GM21381 (cell line): Measurements from ENCODE around the gene ARL8B.

Experiments
- ATAC-seq: cut with Tn5 transposase; IDR thresholded peaks from one replicate; pipeline ENCODE4 v1.9.1; 2021; ENCODE audit warnings: mild to moderate bottlenecking, moderate library complexity; ENCODE audit not compliant: unreplicated experiment

The ARL8B gene

DNA sequence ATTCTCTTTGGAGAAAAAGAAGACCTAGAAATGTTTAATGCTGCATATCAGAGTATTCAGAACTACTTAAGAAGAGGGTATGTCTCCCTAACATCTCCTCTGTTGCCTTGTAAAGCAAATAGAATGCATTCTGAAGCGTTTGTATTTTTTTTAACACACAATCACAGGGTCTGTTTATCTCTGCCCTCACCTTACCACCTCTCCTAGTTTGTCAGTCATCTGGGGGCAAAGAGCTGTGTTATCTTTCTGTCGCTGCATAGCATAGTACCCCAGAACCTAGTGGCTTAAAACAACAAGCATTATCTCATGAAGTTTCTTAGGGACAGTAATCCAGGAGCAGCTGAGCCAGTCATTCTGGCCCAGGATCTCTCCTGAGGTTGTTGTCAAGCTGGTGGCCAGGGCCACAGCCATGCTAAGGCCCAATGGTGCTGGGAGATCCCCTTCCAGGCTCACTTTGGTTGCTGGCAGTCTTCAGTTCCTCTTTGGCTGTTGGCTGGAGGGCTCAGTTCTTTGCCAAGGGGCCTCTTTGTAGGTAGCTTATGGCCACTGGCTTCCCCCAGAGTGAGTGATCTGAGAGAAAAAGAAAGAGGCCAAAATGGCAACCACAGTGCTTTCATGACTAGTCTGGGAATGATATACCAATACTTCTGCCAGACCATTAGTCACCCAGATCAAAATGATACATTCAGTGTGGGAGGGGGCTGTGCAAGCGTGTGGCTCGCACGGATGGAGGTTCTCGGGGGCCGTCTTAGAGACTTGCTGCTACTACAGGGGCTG lies 83.3 kb downstream of the ARL8B start:
- ATAC-seq = peak; percentile 99

DNA sequence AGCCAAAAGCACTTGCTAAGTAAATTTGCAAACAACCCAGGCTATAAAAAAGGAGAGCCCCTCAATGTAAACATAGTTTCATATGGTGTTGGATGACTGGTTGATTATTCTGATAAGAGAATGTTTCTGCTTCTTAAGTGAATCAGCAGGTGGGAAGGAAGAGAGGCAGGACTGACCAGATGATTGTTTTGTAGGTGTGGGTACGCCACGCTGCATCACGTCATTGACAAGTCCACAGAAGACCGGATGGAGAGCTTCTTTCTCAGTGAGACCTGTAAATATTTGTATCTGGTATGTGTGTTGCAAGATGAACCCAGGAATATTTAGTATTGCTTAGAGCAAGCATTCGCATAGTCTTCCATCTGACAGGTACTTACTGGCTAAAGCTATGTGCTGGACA lies 88.8 kb downstream of the ARL8B start:
- no peak for ATAC-seq

DNA sequence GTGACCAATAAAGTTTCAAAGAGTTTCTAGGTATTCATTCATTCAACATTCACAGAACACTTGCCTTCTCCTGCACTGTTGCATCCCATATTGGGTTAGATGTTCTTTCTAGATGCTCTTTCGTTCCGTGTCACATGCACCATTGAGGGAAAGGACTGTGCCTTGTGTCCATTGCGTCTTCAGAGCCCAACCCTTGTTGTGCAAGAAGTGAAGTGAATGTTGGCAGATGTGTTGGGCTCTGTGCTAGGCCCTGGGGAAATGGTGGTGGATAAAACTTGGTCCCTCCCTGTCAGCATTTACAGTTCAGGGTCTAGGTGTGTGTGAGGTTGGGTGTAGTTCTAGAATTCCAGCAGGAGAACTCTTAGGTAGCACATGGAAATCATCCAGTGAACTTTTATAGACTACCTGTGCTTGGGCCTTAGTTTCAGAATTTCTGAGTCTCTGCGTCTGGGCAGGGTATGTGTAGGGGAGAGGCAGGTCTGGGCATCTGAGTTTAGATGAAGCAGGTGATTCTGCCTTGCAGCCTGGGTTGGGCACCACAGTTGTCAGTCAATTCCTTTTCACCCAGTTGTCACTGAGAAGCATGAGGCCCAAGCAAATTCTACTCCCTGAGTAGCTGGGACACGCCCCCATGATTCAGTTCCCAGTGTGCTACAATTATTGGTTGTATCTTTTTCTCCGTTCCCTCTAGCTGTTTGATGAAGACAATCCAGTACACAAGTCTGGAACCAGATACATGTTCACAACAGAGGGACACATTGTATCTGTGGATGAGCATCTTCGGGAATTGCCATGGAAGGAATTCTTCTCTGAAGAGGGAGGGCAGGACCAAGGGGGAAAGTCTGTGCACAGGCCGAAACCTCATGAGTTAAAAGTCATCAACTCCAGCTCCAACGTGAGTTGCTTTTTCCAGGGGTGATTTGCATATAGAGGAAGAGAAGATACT lies 90.8 kb downstream of the ARL8B start:
- no peak for ATAC-seq

DNA sequence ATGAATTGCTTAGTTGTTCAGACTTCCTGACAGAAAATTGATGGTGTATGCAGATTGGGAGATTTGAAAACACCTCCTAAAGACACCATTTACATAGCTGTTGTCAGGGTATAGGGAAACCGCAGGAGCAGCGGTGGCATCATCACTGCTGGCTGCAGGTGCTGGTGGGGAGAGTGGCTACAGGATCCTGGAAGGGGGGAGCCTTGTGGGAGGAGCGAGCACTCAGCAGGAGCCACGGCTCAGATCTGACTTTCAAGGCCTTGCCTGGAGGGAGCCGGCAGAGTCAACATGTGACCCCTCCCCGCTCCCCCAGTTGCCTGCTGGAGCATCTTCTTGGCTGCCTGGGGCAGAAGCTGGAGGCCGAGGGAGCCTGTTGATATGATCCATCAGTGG lies 91.5 kb downstream of the ARL8B start:
- ATAC-seq = no peak

DNA sequence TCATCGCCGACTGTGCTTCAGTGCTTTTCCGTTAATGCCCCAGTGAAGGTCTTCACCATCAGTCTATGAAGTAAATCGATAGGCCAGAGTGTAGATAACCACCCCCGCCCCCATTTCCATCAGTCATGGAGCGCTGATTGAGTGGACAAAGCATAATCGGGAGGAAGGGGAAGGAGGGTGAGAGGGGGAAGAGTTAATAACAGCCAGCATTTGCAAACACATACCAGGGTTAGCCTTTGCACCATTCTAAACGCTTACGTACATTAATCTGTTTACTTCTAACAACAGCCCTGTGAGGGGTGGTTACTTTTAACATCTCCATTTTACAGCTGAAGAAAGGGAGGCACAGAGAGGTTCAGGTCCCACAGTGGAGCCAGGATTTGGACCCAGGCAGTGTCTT lies 92.3 kb downstream of the ARL8B start:
- no peak for ATAC-seq

DNA sequence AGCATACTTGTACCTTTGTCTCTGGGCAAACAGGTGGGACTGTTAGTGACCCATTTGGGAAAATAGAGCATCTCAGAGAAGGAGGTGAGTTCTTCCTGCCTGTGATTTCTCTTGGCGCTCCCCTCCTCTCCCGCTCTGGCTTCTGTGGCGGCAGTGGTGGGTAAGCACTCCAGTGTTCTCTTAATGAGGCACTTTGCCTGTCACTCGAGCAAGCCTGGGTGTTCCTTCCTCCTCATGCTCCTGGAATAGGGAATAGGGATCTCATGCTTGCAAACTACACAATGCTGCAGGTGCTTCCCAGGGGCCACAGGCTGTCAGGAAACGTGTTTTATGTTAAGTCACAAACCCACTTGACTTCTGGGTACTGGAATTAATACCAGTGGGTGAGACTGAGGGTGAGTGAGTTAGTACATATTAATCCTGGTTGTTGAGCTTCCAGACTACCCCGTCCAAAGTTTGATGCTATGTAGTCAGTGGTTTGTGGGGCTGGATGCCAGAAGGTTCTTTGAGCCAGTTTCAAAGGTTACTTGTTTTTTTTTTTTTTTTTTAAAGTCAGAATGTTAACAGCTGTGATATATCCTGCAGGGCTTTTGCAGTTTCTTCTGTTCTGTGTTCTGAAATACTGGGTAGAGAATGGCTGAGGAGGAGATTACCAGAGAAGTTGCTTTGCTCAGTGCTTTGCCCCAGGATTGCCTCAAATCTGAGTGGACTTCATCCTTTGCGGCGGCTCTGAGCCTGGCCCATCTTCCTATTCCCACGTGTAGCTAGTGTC lies 95.9 kb downstream of the ARL8B start:
- no peak for ATAC-seq

- no peak for ATAC-seq
Observed at GRCh38 chr3:5218815-5219214, 96.7 kb downstream of the ARL8B start.

DNA sequence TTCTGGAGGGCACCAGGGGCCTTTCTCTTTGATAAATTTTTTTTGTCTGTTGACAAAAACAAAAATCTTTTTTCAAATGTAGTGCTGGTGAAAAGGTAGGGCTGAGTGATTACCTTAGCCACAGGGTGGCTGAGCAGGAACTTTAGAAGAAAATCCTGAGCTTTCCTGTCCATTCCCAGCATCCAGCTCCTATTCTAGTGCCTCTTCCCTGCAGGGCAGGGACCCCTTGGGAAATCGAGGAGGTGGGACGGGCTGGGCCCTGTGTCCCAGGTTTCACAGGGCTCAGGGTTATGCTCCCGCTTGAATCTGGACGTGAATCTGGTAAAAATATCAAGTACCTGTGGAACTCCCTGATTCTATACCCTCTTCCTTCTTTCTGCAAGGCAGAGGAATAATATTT lies 97.1 kb downstream of the ARL8B start:
- ATAC-seq = no peak

- no peak for ATAC-seq
Observed at GRCh38 chr3:5220193-5220592, 98.1 kb downstream of the ARL8B start.

DNA sequence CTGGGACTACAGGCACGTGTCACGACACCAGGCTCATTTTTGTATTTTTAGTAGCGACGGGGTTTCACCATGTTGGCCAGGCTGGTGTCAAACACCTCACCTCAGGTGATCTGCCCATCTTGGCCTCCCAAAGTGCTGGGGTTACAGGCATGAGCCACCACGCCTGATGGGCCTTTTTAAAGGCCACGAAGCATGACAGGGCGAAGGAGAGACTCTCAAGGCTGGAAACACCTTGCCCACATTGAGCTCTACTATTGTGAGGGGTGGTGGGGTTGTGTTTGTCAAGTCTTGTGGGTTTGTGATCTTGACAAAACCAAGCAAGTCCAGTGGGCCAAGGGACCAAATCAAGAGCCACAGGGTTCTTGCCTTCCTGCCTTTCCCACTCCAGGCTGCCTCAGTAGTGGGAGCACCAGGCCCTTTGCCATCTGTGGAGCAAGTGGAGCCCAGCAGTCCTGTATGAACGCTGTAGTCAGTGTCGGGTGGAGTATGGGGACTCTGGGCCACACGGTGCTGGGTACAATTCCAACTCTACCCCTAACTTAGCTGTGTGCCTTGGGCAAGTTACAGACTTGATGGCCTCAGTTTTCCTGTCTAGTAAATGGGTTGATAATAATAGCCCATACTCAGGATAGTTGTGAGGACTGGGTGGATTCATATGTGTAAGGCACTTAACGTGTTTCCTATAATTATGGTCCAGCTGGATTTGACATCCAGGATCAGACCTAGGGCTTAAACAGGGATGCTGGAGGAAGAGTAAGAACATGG lies 98.8 kb downstream of the ARL8B start:
- ATAC-seq = no peak

DNA sequence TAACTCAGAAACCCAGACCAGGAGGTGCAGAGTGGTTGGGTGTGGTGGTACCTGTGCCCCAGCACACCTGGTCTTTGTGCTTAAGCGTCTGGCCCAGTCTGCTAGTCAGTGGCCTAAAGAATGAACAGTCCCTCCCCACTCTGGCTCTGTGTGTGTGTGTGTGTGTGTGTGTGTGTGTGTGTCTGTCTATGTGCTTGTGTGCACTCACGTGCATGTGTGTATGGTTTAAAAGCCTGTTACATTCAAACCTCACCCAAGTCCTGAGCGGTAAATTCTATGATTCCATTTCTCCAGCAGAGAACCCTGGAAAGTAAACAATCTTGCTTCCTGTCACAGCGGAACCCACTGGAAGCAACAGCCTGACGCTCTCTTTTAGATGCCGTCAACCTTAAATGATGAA lies 99.6 kb downstream of the ARL8B start:
- ATAC-seq = no peak

DNA sequence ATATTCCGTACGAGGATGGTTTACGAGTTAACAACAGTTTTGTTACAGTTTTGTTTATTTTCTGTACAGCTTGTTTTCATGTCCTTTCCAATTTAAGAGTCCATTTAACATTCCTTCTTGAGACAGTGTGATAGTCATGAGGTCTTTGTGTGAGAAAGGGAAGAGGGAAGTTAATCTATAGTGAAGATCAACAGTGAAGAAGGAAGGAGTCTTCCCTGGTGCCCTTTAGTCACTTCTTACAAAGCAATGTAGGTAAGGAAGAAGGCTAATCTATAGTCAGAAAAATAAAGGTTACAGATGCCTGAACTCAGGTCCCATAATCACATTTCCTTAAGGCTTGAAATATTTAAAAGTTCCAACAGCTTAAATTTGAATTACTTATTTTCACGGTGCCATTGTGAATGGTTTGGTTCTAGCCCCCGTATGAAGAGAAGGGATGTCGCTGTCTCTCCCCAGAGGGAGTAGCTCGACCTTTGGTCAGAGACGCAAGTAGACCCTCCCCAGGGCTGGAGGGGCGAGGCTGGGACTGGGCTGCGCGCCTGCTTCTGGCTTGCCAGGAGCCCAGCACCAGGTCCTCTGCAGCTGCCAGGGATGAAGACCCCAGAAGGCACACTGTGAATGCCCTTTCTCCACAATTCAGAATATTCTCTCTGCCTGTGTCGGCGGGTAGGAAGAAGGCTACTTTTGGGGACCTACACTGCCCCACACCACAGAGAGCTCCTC lies 100.4 kb downstream of the ARL8B start:
- no peak for ATAC-seq

- no peak for ATAC-seq
Observed at GRCh38 chr3:5226783-5227182, 104.7 kb downstream of the ARL8B start.

- ATAC-seq = no peak
Observed at GRCh38 chr3:5227812-5228211, 105.7 kb downstream of the ARL8B start.

- ATAC-seq = no peak
Observed at GRCh38 chr3:5229414-5229813, 107.3 kb downstream of the ARL8B start.
